HG03135 (cell line): Measurements from ENCODE around the gene BTAF1.
"Not testable (repeated sequence)": the region's sequence is repeated elsewhere in the genome, so short reads cannot be mapped to it uniquely, and the experiment has no call there.

Source experiments
- ATAC-seq: cut with Tn5 transposase; IDR thresholded peaks from one replicate; pipeline ENCODE4 v1.9.1; 2021; ENCODE audit warnings: mild to moderate bottlenecking, moderate library complexity; ENCODE audit not compliant: unreplicated experiment

BTAF1 gene

GRCh38 chr10:91923371-91924211 lies at the start of gene BTAF1:
TSS of gene BTAF1 (plus strand) at chr10:91923770. CDS start at chr10:91924077, 307 bp downstream.
- ATAC-seq, result peak; percentile 98

GRCh38 chr10:91875156-91875555 lies 48.4 kb upstream of the BTAF1 start:
- no peak for ATAC-seq

GRCh38 chr10:91875779-91876178 lies 47.8 kb upstream of the BTAF1 start:
- no peak for ATAC-seq

GRCh38 chr10:91879515-91880170 lies 43.9 kb upstream of the BTAF1 start:
- ATAC-seq, result no peak

GRCh38 chr10:91880310-91880709 lies 43.3 kb upstream of the BTAF1 start:
- ATAC-seq, result no peak

GRCh38 chr10:91883549-91884444 lies 39.8 kb upstream of the BTAF1 start:
- no peak for ATAC-seq

GRCh38 chr10:91884536-91884935 lies 39.0 kb upstream of the BTAF1 start:
- ATAC-seq, result no peak

- ATAC-seq, result no peak
These were observed 38.0 kb upstream of the BTAF1 start for GRCh38 chr10:91885362-91886079.

GRCh38 chr10:91886954-91887271 lies 36.7 kb upstream of the BTAF1 start:
- ATAC-seq, result no peak

GRCh38 chr10:91887272-91888076 lies 36.1 kb upstream of the BTAF1 start:
- no peak for ATAC-seq

GRCh38 chr10:91891125-91892001 lies 32.2 kb upstream of the BTAF1 start:
- ATAC-seq, result no peak

- ATAC-seq, result no peak
These were observed 30.5 kb upstream of the BTAF1 start for GRCh38 chr10:91893051-91893450.

GRCh38 chr10:91894261-91894685 lies 29.3 kb upstream of the BTAF1 start:
- ATAC-seq, result not testable (repeated sequence)

- ATAC-seq, result no peak
These were observed 27.3 kb upstream of the BTAF1 start for GRCh38 chr10:91896212-91896756.

GRCh38 chr10:91897421-91897820 lies 26.1 kb upstream of the BTAF1 start:
- no peak for ATAC-seq

GRCh38 chr10:91901784-91902677 lies 21.5 kb upstream of the BTAF1 start:
- no peak for ATAC-seq

GRCh38 chr10:91907033-91907594 lies 16.5 kb upstream of the BTAF1 start:
- no peak for ATAC-seq
